HuH-7 (cell line): ENCODE results near the gene SMAD1.

ENCODE experiments used
- DNase-seq: peaks from one replicate; pipeline ENCODE4 v3.0.0; 2011; ENCODE audit warnings: low spot score

Gene SMAD1

GRCh38 chr4:145481164-145481941, at the start of gene SMAD1:
SMAD1 (plus strand) TSS chr4:145481853; CDS start chr4:145514614, 32,761 bp downstream.
- DNase-seq, result peak; percentile 65

- no peak for DNase-seq
These were observed 48.0 kb upstream of the SMAD1 start for GRCh38 chr4:145433684-145434083.

DNA sequence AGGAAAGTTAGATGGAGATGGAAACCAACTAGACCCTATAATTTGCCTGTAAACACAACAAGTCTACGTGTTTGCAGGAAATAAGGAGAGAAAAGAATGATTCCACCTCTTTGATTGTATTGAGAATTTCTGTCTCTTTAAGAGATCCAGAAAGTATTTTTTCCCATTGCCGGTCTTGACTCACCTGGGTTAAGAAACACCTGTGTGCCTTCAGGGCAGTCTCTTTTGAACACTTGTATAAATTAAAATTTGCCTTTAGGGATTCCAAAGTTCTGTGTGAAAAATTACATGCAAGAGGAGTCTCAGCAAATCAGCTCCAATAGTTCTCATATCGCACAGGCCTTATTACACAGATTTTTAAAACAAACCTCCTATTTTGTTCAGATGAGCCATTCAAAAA, 46.0 kb upstream of the SMAD1 start:
- DNase-seq, result no peak

DNA sequence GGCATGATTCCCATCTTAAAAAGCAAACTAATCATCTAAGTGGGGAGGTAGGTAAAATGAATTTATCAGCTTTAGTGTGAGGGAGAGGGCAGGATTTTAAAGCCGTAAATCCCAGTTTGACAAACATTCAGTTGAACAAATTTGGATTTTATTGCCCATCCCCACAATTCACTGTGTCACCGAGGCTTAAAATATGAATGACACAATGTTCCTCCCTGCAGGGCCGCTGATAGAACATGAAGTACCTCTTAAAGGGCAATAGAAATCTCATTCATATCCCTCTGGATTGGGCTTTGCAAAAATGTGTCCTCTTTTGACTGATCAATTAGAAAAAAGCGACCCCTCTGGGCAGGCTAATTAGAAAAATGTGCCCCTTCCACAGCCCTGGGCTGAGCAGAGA, 45.5 kb upstream of the SMAD1 start:
- DNase-seq, result no peak

DNA sequence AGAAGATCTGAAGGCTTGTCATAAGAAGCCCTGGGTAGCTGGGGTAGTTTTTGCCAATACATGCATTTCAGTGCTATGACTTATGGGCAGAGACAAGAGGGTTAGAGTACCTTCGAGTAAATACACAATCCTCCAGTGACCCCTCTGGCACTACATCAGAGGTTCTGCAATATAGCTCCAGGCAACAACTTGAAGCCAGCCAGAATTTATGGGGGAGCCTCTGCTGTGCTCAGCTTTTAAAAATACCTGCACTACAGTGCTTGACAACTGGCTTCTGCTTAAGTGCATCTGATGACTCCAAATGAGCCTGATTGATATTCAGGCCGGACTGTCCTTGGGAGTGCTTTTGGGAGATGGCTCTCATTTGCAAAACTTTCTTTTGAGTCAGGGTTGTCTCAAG, 44.9 kb upstream of the SMAD1 start:
- no peak for DNase-seq

DNA sequence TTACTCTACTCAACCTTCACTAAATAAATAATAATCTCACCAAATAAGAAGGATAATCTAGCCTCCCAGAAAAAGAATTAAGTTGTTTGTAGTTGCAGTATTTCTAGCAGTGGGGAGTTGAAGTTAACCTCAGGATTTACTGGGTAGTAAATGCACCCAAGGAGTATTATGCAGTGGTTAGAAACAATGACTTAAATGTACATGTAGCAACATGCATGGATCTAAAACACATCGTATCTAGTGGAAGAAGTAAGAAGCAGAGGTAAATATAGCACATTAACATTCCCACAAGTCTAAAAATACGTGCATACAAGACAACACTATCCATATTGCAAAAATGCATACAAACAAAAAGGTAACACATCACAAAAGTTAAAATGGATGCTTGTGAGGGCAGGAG, 44.2 kb upstream of the SMAD1 start:
- no peak for DNase-seq

DNA sequence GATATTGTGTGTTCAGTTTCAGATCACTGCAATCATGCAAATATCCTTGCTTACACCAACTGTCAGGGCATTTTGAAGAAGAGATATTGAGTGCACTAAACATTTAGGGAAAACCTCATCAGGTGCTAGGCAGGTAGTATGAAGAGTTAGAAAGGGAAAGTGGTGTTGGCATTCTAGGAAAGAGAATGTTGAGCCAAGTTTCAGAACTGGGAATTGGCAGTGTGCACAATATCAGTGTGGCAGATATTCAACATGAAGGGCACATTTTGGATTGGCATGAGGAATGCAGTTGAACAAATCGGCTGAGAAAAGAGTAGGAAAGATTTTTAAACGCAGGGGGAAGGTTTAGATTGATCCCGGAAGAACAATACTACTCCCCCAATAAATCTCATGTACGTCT, 43.4 kb upstream of the SMAD1 start:
- no peak for DNase-seq

GRCh38 chr4:145440292-145441007, 41.2 kb upstream of the SMAD1 start:
- no peak for DNase-seq

GRCh38 chr4:145446184-145446583, 35.5 kb upstream of the SMAD1 start:
- DNase-seq, result no peak

DNA sequence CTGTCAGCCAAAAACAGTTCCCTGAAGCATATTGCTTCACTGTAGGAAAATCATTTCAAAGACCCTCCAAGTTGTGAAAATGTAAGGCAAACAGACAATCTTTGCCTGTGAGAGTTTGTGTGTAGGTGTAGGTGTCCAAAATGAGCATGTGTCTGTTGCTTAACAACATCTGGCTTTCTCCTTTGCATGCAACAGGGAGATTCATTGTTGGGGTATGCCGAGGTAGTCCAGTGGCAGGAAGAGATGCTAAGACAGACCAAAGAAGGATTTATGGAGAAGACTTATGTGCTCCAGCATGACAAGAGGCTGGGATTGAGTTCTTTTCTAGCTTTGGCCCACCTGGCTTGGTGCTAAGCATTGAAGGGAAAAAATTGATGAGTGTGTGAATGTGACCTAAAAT, 29.8 kb upstream of the SMAD1 start:
- no peak for DNase-seq

DNA sequence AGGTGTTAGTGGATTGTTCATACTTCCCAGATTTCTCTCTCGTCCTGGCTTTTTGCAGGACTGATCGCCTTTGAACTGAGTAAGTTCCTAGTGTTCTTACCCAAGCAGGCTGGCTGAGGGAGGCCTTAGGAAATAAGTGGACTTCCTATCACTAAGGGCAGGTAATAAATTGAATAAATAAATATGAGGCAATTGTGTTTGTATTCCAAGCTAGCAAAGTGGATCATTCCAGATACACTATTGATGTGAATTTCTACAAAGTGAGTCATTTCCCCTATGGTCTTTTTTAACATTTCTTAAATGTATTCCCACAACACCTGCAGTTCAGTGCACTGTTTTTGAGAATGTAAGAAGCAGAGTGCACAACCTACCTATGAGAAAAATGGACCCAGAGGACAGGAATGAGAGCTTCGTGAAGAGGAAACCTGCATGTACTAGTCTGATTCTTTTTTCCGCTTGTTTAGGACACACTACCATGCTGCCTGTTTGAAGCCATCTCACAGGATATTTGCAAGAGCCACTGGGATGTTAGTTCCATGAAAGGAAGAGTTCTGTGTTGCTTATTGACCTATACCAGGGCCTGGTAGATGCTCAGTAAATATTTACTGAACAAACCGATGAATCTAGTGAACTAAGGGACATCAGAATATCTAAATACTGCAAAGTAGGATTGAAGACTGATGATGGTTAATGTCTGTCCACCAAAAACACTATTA, 29.0 kb upstream of the SMAD1 start:
- DNase-seq, result peak; percentile 4

- DNase-seq, result no peak
These were observed 28.5 kb upstream of the SMAD1 start for GRCh38 chr4:145453163-145453520.

- no peak for DNase-seq
These were observed 8.4 kb upstream of the SMAD1 start for GRCh38 chr4:145473203-145473602.

DNA sequence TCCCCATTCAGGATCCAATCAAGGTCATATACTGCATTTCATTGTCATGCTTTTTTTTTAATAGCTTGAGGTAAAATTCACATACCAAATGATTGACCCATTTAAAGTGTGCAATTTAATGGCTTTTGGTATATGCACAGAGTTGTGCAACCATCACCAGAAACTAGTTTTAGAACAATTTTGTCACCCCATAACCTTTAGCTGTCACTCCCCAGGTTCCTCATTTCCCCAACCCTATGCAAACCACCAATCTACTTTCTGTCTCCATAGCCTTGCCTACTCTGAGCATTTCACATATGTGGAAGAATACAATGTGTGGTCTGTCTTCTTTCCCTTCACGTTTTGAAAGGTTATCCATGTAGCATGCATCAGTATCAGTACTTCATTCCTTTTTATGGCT, 1.4 kb upstream of the SMAD1 start:
- DNase-seq, result no peak

DNA sequence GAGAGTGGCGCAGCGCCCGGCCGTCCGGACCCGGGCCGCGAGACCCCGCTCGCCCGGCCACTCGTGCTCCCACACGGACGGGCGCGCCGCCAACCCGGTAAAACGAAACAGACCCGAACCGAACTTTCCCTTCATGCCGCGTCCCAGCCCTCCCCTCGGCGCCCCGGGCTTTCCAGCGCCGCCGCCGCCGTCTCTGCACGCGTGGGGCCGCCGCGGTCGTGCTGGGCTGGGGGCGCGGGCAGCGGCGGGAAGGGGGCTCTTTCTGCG, 222 bp downstream of the SMAD1 start:
- DNase-seq, result no peak

DNA sequence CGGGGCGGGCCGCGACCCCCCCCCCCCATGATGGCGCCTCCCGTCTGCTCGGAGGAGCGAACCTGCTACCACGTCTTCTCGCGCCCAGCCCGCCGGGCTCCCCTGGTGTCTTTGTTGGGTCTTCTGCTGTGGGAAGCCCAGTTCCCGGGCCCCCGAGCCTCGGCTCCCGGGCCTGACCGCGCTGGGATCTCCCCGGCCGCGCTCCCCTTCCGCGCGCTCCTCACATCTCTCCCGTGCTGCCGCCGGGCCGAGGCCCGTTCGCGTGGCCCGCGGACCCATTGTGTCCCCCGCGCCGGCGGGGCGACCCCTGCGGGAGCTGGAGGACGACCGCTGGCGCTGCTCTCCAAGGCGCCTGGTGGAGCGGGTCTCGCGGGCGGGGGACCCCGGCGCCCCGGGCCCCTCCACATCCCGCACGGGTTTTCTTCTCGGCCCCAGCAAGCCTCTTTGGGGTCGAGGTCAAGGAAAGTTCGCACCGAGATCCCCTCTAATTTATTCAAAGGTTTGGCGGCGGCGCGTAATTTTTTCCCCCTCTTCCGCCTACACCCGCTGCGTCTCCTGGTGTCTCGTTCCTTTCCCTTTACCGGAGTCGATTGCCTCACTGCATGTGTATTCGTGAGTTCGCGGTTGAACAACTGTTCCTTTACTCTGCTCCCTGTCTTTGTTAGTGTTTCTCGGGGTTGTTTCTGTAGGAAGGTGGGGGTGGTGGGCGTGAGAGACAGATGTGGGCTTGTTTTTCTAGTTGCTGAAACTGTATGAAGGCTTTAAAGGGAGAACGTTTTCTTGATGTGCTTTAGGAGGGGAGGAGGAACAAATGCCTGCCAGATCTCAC, 770 bp downstream of the SMAD1 start:
- peak; percentile 59 for DNase-seq

DNA sequence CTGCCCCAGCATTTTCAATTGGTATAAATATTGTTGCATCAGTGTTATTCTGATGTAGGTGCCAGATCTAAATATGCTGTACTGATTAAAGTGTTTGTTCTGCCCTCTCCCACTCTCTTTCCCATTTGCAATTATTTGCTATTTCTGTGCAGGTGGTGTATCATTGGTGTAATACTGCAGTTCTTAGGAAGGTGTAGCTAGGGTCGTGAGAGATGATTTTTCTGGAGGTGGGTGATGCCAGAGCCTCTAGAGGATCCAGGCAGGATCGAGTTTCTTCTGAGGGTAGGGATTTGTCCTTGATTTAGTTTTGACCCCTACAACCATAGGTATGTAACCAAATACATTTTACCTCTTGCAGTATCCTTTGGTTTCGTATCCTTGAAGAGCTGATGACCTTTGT, 1.9 kb downstream of the SMAD1 start:
- DNase-seq, result no peak

DNA sequence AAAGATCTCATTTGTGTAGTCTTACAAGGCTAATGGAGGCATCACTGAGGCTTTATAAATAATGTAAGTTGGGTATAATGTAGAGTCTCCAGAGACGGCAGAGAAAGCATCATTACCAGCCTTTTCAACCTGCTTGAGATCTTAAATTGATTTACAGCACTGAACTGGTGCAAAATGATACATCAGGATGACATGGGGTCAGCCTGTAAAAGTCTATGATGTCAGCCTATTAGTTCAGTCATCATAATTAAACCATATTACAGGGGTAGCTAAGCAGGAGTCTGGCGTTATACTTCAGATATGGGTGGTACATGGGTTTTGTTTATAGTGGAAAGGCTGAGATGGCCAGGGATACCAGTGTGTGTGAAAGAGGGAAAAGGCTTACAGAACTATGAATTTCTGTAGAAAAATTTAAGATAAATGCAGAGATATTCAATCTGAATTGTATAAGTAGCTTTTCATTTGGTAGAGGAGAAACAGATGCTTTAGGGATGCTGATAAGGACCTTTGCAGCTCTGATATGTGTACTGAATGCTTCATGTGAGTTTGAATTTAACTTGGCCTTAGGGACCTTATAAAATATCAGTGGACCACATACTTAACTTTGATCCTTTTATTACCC, 2.7 kb downstream of the SMAD1 start:
- DNase-seq, result no peak

GRCh38 chr4:145485120-145485519, 3.5 kb downstream of the SMAD1 start:
- DNase-seq, result no peak

DNA sequence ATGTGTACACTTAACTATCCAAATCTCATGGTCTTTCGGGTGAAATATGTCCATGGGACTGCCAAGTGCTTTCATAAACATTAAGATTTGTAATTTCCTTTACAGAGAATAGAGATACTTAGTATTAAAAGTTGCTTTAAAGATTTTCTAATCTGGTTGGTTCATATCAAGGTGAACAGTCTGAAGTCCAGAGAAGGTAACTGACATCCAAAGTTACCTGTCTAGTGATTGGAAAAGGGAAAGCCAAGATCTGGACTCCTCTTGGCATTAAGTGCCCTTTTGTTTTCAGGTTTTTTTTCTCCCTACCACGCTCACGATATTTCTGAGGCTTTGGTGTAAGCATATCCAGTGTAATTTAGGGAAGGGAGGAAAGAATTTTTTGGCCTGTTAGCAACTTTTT, 5.0 kb downstream of the SMAD1 start:
- no peak for DNase-seq

DNA sequence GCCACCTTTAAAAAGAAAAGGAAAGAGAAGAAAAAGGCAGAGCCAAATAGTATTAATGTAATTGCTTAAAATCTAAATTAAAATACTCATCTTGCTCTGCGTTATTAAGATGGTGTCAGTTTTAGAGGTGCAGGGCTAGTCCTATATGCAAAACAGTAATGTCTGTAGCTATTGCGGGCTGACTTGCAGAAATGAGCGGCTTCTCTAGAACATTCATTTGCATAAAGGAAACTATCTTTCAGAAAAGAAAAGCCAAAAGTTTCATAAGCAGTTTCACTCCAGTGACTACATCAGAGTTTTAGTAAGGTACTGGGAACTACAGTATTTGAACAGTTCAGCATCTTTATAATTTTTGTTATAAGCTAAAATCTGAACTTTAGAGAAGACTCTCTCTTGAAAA, 6.0 kb downstream of the SMAD1 start:
- DNase-seq, result no peak

- no peak for DNase-seq
These were observed 6.7 kb downstream of the SMAD1 start for GRCh38 chr4:145488310-145488709.
